NCI-H2227 (cell line): ENCODE measurements around the gene ZCCHC17.
"Not testable (repeated sequence)": the region's sequence is repeated elsewhere in the genome, so short reads cannot be mapped to it uniquely, and the experiment has no call there.

Experiments
- DNase-seq: peaks from one replicate; lab custom pipeline; 2025; ENCODE audit not compliant: unreplicated experiment; lab: John Stamatoyannopoulos, UW

The ZCCHC17 gene

GRCh38 chr1:31296486-31297276 lies at the start of gene ZCCHC17, which contains the start of gene SNRNP40:
Gene ZCCHC17, plus strand, starts transcription at chr1:31297032. Its CDS starts 13,067 bp downstream, at chr1:31310099.
Gene SNRNP40, minus strand, starts transcription at chr1:31296788. Its CDS starts 37 bp downstream, at chr1:31296751.
- peak; percentile 99 for DNase-seq

GRCh38 chr1:31248276-31248675 lies 48.6 kb upstream of the ZCCHC17 start:
- DNase-seq = no peak

GRCh38 chr1:31249854-31250253 lies 47.0 kb upstream of the ZCCHC17 start:
- DNase-seq = no peak

GRCh38 chr1:31257213-31257612 lies 39.6 kb upstream of the ZCCHC17 start:
- no peak for DNase-seq

- no peak for DNase-seq
These were observed 38.3 kb upstream of the ZCCHC17 start for GRCh38 chr1:31258581-31258980.

GRCh38 chr1:31259746-31260145 lies 37.1 kb upstream of the ZCCHC17 start:
- DNase-seq = no peak

GRCh38 chr1:31261916-31262315 lies 34.9 kb upstream of the ZCCHC17 start:
- DNase-seq = no peak

- not testable (repeated sequence) for DNase-seq
These were observed 34.4 kb upstream of the ZCCHC17 start for GRCh38 chr1:31262393-31262792.

GRCh38 chr1:31263408-31263807 lies 33.4 kb upstream of the ZCCHC17 start:
- no peak for DNase-seq

- DNase-seq = no peak
These were observed 31.9 kb upstream of the ZCCHC17 start for GRCh38 chr1:31264790-31265386.

- no peak for DNase-seq
These were observed 30.3 kb upstream of the ZCCHC17 start for GRCh38 chr1:31266547-31266946.

GRCh38 chr1:31272369-31272768 lies 24.5 kb upstream of the ZCCHC17 start:
- no peak for DNase-seq

- no peak for DNase-seq
These were observed 23.2 kb upstream of the ZCCHC17 start for GRCh38 chr1:31273619-31274018.

GRCh38 chr1:31282426-31282825 lies 14.4 kb upstream of the ZCCHC17 start:
- DNase-seq = not testable (repeated sequence)

GRCh38 chr1:31287791-31288190 lies 9.0 kb upstream of the ZCCHC17 start:
- DNase-seq = not testable (repeated sequence)

GRCh38 chr1:31289021-31289420 lies 7.8 kb upstream of the ZCCHC17 start:
- DNase-seq = no peak

GRCh38 chr1:31295874-31296485 lies 852 bp upstream of the ZCCHC17 start:
- no peak for DNase-seq

GRCh38 chr1:31297277-31298247 lies 730 bp downstream of the ZCCHC17 start:
- no peak for DNase-seq

- no peak for DNase-seq
These were observed 2.5 kb downstream of the ZCCHC17 start for GRCh38 chr1:31299365-31299764.

GRCh38 chr1:31300193-31300592 lies 3.4 kb downstream of the ZCCHC17 start:
- no peak for DNase-seq
